CD14-positive monocyte (primary cell): ENCODE measurements around the gene RAB12. TPM values are rescaled to one million over a fixed set of nuclear protein-coding genes. Genes with fewer than 3 reads are reported as not detected.

ENCODE experiments used
- DNase-seq, 3 donors: peaks; one replicate each; pipeline ENCODE4 v3.0.0-alpha.2; 2011 to 2022
- H2AFZ ChIP-seq: 2 replicates; pipeline ENCODE4 v1.6.0; 2012; ENCODE audit warnings: mild to moderate bottlenecking, low read depth, low read length, inconsistent platforms; ENCODE audit not compliant: insufficient read depth, poor library complexity, severe bottlenecking
- H3K27ac ChIP-seq, 2 donors: 1 replicate in 1 of 2; 2 replicates in 1 of 2; pipeline ENCODE4 v1.5.1; 2012 to 2013; ENCODE audit warnings: low read length in 2 of 2, control low read depth in 1 of 2, inconsistent platforms in 1 of 2, low read depth in 1 of 2, mild to moderate bottlenecking in 1 of 2
- H3K27me3 ChIP-seq, 2 donors: one replicate each; pipeline versions ENCODE4 v1.6.0 to v1.6.1; 2011 to 2013; ENCODE audit warnings: low read length in 2 of 2; ENCODE audit not compliant: control insufficient read depth in 2 of 2, insufficient read depth in 2 of 2
- H3K36me3 ChIP-seq, 2 donors: replicated peaks in 1 of 2; 1 replicate in 1 of 2; 2 replicates in 1 of 2; pipeline versions ENCODE4 v1.5.1 to v1.6.1; 2012 to 2013; ENCODE audit warnings: low read length in 2 of 2, control low read depth in 1 of 2, inconsistent platforms in 1 of 2, mild to moderate bottlenecking in 1 of 2; ENCODE audit not compliant: insufficient read depth in 2 of 2, control insufficient read depth in 1 of 2
- H3K4me1 ChIP-seq, 2 donors: 1 replicate in 1 of 2; 2 replicates in 1 of 2; pipeline versions ENCODE4 v1.5.1 to v1.6.1; 2012 to 2013; ENCODE audit warnings: low read length in 2 of 2, control low read depth in 1 of 2, inconsistent platforms in 1 of 2, mild to moderate bottlenecking in 1 of 2, moderate library complexity in 1 of 2; ENCODE audit not compliant: insufficient read depth in 2 of 2, control insufficient read depth in 1 of 2
- H3K4me2 ChIP-seq: replicated peaks from 2 replicates; pipeline ENCODE3; 2012; ENCODE audit warnings: low read length, moderate library complexity, mild to moderate bottlenecking; ENCODE audit not compliant: poor library complexity, severe bottlenecking; ENCODE audit errors: extremely low read depth
- H3K4me3 ChIP-seq, 3 experiments: fragments of 200-600 bp in 1 of 3; sonication (generic) in 1 of 3; replicated peaks in 1 of 3; 1 replicate in 2 of 3; 2 replicates in 1 of 3; pipeline ENCODE4 v1.5.1; 2011 to 2013; ENCODE audit warnings: low read length in 3 of 3, mild to moderate bottlenecking in 3 of 3, control low read depth in 2 of 3, low read depth in 2 of 3, inconsistent platforms in 1 of 3, moderate library complexity in 1 of 3
- H3K79me2 ChIP-seq: 2 replicates; pipeline ENCODE4 v1.6.0; 2012; ENCODE audit warnings: mild to moderate bottlenecking, control low read depth, inconsistent platforms, low read length, moderate library complexity; ENCODE audit not compliant: insufficient read depth
- H3K9ac ChIP-seq: 2 replicates; pipeline ENCODE4 v1.6.0; 2017; ENCODE audit warnings: low read length, mild to moderate bottlenecking; ENCODE audit not compliant: insufficient read depth, poor library complexity, severe bottlenecking
- H3K9me3 ChIP-seq, 2 donors: replicated peaks in 1 of 2; 1 replicate in 1 of 2; 2 replicates in 1 of 2; pipeline versions ENCODE4 v1.5.1 to v1.6.1; 2012 to 2013; ENCODE audit warnings: low read length in 2 of 2, control low read depth in 1 of 2; ENCODE audit not compliant: control insufficient read depth in 1 of 2, insufficient read depth in 1 of 2
- H4K20me1 ChIP-seq: 2 replicates; pipeline ENCODE4 v1.6.0; 2012; ENCODE audit warnings: mild to moderate bottlenecking, low read length, control low read depth, moderate library complexity; ENCODE audit not compliant: insufficient read depth
- H3K27ac Mint-ChIP-seq, 7 donors: one replicate each; pipeline ENCODE4 v1.8.0; 2020; ENCODE audit warnings: mild to moderate bottlenecking in 7 of 7, mixed read lengths in 7 of 7, moderate library complexity in 6 of 7, inconsistent platforms in 2 of 7
- H3K27me3 Mint-ChIP-seq, 3 donors: one replicate each; pipeline ENCODE4 v1.8.0; 2021 to 2022; ENCODE audit warnings: low read depth in 3 of 3, mild to moderate bottlenecking in 3 of 3, mixed read lengths in 3 of 3, moderate library complexity in 3 of 3, inconsistent platforms in 1 of 3
- H3K36me3 Mint-ChIP-seq, 2 donors: one replicate each; pipeline ENCODE4 v1.8.0; 2020; ENCODE audit warnings: mixed read lengths in 2 of 2, inconsistent platforms in 1 of 2, mild to moderate bottlenecking in 1 of 2
- H3K4me1 Mint-ChIP-seq: one replicate; pipeline ENCODE4 v1.8.0; 2020; ENCODE audit warnings: mild to moderate bottlenecking, mixed read lengths
- H3K4me3 Mint-ChIP-seq, 2 donors: one replicate each; pipeline ENCODE4 v1.8.0; 2020; ENCODE audit warnings: mild to moderate bottlenecking in 2 of 2, mixed read lengths in 2 of 2, moderate library complexity in 1 of 2
- H3K9me3 Mint-ChIP-seq, 7 donors: one replicate each; pipeline ENCODE4 v1.8.0; 2020 to 2022; ENCODE audit warnings: mixed read lengths in 7 of 7, mild to moderate bottlenecking in 6 of 7, moderate library complexity in 6 of 7, inconsistent platforms in 2 of 7
- CTCF ChIP-seq: fragments of 200-600 bp; IDR thresholded peaks from one replicate; pipeline ENCODE4 v1.8.0; 2022; ENCODE audit warnings: antibody characterized with exemption, mild to moderate bottlenecking
- WGBS: methylation state at CpG from one replicate; pipeline ENCODE4 v1.1.5; 2013; ENCODE audit warnings: missing lambda C conversion rate; ENCODE audit not compliant: insufficient coverage; 5-methylcytosine and 5-hydroxymethylcytosine counted together
- intact Hi-C, 2 donors: fragments of 100-400 bp; cut with micrococcal nuclease; formaldehyde crosslinking; loops; one replicate each; pipeline versions ENCODE4 v1.15.0 to v1.15.1; 2023
- polyA plus RNA-seq, 3 donors: library from polyadenylated mRNA; depleted of rRNA in 1 of 3; unstranded in 2 of 3; stranded (reverse) in 1 of 3; fragments of 300-500 nt in 2 of 3; fragments of >200 nt in 1 of 3; fragmentation: Illumina TruSeq in 2 of 3; gene quantifications; 1 replicate in 2 of 3; 2 replicates in 1 of 3; pipeline ENCODE4 v1.2.3, GENCODE V29; 2012 to 2021

The RAB12 gene
- polyA plus RNA-seq, 3 donors = 0.15 to 22.1 (median 0.16) TPM

GRCh38 chr18:8607776-8608742, 1.2 kb upstream of the RAB12 start:
- peaks cover 30% of the 10 kb centered on the region for H4K20me1 ChIP-seq
- peaks cover 5 to 14% (median 8%) of the 10 kb centered on the region in 3 donors for H3K27me3 Mint-ChIP-seq
- peaks cover 35% of the 10 kb centered on the region for H3K79me2 ChIP-seq
- peaks cover 9 to 14% of the 10 kb centered on the region in 2 donors for H3K36me3 Mint-ChIP-seq
- peaks cover 0 to 1% (median 0%) of the 10 kb centered on the region in 7 donors for H3K9me3 Mint-ChIP-seq
- H3K27ac ChIP-seq = no peak overlapping the region
- no peak for TF ChIP-seq CTCF
- H3K4me2 ChIP-seq = peak overlapping the region; percentile 79
- H3K27ac Mint-ChIP-seq = peak overlapping the region in 4 of 7 donors; percentile 77 to 86 (median 78)
- H3K4me3 Mint-ChIP-seq = peak overlapping the region; percentile 82 to 89
- peak overlapping the region; percentile 47 for H3K9ac ChIP-seq
- H3K9me3 ChIP-seq = no peaks in the 10 kb centered on the region
- peak overlapping the region; percentile 92 for H2AFZ ChIP-seq
- peaks cover 46% of the 10 kb centered on the region for H3K4me1 Mint-ChIP-seq
- DNase-seq = no peak
- intact Hi-C loops = no loop called here
- peaks cover 0 to 10% of the 10 kb centered on the region in 2 donors for H3K36me3 ChIP-seq
- peaks cover 0 to 5% of the 10 kb centered on the region in 2 donors for H3K27me3 ChIP-seq
- 84% methylated on average over 13 of the region's 18 CpGs for WGBS
- peak overlapping the region; percentile 45 to 75 (median 50) for H3K4me3 ChIP-seq
- peaks cover 39 to 49% of the 10 kb centered on the region in 2 donors for H3K4me1 ChIP-seq

DNA sequence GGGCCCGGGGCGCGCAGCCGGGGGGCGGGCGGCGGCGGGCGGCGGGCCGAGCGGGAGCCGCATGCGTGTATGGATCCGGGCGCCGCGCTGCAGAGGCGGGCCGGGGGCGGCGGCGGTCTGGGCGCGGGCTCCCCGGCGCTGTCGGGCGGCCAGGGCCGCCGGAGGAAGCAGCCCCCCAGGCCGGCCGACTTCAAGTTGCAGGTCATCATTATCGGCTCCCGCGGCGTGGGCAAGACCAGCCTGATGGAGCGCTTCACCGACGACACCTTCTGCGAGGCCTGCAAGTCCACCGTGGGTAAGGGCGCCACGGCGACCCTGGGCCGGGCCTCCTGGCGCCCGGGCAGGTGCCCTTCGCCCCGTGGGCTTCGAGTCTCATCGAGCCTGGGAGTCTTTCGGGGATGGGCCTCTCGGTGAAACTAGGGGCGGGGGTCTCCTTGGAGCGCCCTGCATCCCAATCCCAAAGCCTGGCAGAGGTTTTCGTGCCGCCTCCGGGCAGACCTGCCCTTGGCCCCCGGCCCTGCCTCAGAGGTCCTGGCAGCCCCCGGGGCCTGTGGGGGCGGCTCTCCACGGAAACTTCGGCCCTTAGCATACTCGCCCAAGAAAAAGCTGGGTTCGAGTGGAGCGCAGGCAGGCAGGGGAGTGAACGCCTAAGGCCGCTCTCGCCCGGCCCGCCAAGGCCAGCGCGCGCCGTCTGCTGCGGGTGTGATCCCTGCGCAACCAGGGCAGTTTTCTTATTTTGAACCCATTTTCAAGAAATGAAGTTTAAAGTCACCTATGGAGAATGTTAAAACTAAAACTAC, 622 bp downstream of the RAB12 start:
- H3K36me3 Mint-ChIP-seq = peaks cover 13 to 14% of the 10 kb centered on the region in 2 donors
- H4K20me1 ChIP-seq = peaks cover 46% of the 10 kb centered on the region
- H3K27ac ChIP-seq = peak overlapping the region; percentile 66 to 92
- H3K9me3 Mint-ChIP-seq = peaks cover 0 to 1% (median 0%) of the 10 kb centered on the region in 7 donors
- peak overlapping the region; percentile 86 for H3K9ac ChIP-seq
- peaks cover 0 to 5% of the 10 kb centered on the region in 2 donors for H3K27me3 ChIP-seq
- H3K4me3 Mint-ChIP-seq = peak overlapping the region; percentile 88 to 96
- WGBS = under 1% methylated on average over 75 of the region's 78 CpGs
- H3K36me3 ChIP-seq = peaks cover 0 to 10% of the 10 kb centered on the region in 2 donors
- peak overlapping the region; percentile 87 to 96 (median 92) for H3K27ac Mint-ChIP-seq
- peak overlapping the region; percentile 76 to 94 (median 82) for H3K4me3 ChIP-seq
- H3K27me3 Mint-ChIP-seq = peaks cover 5 to 14% (median 8%) of the 10 kb centered on the region in 3 donors
- H3K9me3 ChIP-seq = no peaks in the 10 kb centered on the region
- H3K4me1 ChIP-seq = peaks cover 26 to 43% of the 10 kb centered on the region in 2 donors
- H3K4me2 ChIP-seq = peak overlapping the region; percentile 82
- peak in 1 of 3 donors; percentile 26 for DNase-seq
- H2AFZ ChIP-seq = peak overlapping the region; percentile 43
- peaks cover 44% of the 10 kb centered on the region for H3K4me1 Mint-ChIP-seq
- peaks cover 53% of the 10 kb centered on the region for H3K79me2 ChIP-seq
- intact Hi-C loops = no loop called here
- no peak for TF ChIP-seq CTCF
